DOHH2 (cell line): ENCODE data around the gene SIK1.
"Not testable (repeated sequence)": the region's sequence is repeated elsewhere in the genome, so short reads cannot be mapped to it uniquely, and the experiment has no call there.

ENCODE experiments used
- CTCF ChIP-seq: fragments of 200-600 bp; sonication (generic); IDR thresholded peaks from one replicate; pipeline ENCODE4 v1.5.1; 2014; ENCODE audit warnings: antibody characterized with exemption, mild to moderate bottlenecking, low read depth, low read length; ENCODE audit not compliant: poor library complexity, severe bottlenecking
- EZH2phosphoT487 ChIP-seq: fragments of 200-600 bp; sonication (generic); IDR thresholded peaks from 2 replicates; pipeline ENCODE4 v1.6.1; 2017; ENCODE audit warnings: borderline replicate concordance, mild to moderate bottlenecking, antibody characterized with exemption, low read length, moderate library complexity, mixed read lengths

GRCh38 chr21:43383351-43383750 lies 43.6 kb downstream of the SIK1 start:
- TF ChIP-seq CTCF, EZH2phosphoT487: not testable (repeated sequence)
